ENCODE measurements around the gene SPATS2.

DNA sequence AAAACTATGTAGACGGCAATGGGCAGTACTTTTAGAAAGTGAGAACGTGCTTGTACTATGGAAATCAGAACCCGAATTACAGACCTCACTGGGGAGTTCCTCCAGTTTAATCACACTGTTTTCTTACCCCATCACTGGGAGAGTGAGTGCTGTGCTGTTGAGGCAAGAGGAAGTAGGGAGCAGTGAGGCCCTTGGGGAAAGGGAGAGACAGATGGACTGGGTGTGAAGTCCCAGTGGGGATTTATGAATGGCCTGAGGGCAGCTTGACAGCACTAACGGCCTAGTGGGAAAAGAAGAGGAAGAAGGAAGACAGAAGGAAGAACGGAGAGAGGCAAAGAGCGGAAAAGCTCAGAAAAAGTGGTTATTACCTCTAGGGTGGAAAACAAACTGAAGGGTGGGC lies 195.0 kb downstream of the SPATS2 start:
- TF ChIP-seq TAF1 (IDR thresholded peaks at IDR 0.05; ENCODE audit: borderline replicate concordance, insufficient read depth, low read length) (no peak), POLR2AphosphoS5 (IDR thresholded peaks at IDR 0.05; ENCODE audit: low read depth, low read length) (no peak), SIN3A (IDR thresholded peaks at IDR 0.05; ENCODE audit: borderline replicate concordance, insufficient read depth, low read length) (no peak), FOXP2 (optimal IDR thresholded peaks at IDR 0.05; ENCODE audit: borderline replicate concordance, extremely low read depth, extremely low read length, insufficient read depth) (no peak)
- TF ChIP-seq, protein P1, sequence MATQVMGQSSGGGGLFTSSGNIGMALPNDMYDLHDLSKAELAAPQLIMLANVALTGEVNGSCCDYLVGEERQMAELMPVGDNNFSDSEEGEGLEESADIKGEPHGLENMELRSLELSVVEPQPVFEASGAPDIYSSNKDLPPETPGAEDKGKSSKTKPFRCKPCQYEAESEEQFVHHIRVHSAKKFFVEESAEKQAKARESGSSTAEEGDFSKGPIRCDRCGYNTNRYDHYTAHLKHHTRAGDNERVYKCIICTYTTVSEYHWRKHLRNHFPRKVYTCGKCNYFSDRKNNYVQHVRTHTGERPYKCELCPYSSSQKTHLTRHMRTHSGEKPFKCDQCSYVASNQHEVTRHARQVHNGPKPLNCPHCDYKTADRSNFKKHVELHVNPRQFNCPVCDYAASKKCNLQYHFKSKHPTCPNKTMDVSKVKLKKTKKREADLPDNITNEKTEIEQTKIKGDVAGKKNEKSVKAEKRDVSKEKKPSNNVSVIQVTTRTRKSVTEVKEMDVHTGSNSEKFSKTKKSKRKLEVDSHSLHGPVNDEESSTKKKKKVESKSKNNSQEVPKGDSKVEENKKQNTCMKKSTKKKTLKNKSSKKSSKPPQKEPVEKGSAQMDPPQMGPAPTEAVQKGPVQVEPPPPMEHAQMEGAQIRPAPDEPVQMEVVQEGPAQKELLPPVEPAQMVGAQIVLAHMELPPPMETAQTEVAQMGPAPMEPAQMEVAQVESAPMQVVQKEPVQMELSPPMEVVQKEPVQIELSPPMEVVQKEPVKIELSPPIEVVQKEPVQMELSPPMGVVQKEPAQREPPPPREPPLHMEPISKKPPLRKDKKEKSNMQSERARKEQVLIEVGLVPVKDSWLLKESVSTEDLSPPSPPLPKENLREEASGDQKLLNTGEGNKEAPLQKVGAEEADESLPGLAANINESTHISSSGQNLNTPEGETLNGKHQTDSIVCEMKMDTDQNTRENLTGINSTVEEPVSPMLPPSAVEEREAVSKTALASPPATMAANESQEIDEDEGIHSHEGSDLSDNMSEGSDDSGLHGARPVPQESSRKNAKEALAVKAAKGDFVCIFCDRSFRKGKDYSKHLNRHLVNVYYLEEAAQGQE (IDR thresholded peaks at IDR 0.05; ENCODE audit: insufficient read depth in 1 of 2, low read depth in 2 of 2, low read length in 2 of 2), result no peak

All from PFSK-1 (cell line).